Measurements from ENCODE around the gene CTDSP2.

The CTDSP2 gene, protein sequence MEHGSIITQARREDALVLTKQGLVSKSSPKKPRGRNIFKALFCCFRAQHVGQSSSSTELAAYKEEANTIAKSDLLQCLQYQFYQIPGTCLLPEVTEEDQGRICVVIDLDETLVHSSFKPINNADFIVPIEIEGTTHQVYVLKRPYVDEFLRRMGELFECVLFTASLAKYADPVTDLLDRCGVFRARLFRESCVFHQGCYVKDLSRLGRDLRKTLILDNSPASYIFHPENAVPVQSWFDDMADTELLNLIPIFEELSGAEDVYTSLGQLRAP

DNA sequence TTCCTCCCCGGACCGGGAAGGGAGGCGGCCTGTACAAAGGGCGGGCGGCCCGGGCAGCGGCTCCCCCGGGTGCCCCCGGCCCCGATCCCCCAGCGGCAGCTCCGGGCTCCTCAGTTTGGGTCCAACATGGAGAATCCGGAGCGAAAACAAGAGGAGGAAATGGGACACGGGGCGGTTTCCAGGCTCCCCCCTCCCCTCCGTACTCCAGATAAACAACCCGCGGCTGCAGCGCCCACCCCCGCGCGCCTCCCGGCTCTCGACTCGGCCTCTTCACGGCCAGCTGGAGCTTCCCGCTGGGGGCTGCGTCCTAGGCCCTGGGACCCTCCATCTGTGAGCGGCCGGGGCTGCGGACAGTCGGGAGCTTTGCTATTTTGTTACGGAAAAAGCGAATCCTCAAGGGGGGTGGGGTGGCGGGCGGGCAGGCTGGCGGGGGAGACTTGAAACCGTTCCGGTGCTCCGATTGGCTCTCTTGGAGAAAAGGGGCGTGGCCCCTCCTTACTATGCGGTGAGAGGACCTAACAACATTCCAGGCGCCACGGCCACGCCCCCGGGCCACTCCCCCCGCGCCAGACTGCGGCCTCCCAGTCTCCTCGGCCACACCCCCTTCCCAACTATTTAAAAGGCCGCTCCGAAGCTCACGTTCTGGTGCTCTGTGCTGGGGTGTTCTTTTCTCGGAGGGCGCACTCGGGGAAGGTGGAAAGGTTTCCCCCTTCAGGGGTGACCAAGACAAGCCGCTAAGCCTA, at the start of gene CTDSP2:
TSS of gene CTDSP2 (minus strand) at position 153 of the 743 bp plus-strand sequence. CDS start 294 bp downstream, outside the sequence.
- DNase-seq (ENCODE audit: low read depth), result peak; percentile 96
- TF ChIP-seq, protein P1, sequence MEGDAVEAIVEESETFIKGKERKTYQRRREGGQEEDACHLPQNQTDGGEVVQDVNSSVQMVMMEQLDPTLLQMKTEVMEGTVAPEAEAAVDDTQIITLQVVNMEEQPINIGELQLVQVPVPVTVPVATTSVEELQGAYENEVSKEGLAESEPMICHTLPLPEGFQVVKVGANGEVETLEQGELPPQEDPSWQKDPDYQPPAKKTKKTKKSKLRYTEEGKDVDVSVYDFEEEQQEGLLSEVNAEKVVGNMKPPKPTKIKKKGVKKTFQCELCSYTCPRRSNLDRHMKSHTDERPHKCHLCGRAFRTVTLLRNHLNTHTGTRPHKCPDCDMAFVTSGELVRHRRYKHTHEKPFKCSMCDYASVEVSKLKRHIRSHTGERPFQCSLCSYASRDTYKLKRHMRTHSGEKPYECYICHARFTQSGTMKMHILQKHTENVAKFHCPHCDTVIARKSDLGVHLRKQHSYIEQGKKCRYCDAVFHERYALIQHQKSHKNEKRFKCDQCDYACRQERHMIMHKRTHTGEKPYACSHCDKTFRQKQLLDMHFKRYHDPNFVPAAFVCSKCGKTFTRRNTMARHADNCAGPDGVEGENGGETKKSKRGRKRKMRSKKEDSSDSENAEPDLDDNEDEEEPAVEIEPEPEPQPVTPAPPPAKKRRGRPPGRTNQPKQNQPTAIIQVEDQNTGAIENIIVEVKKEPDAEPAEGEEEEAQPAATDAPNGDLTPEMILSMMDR (IDR thresholded peaks at IDR 0.05; ENCODE audit: insufficient read depth, low read depth, low read length, missing control alignments), result no peak
- peak within 1 kb of the TSS; percentile 98 for H3K4me3 ChIP-seq (ENCODE audit: low read depth, low read length)

DNA sequence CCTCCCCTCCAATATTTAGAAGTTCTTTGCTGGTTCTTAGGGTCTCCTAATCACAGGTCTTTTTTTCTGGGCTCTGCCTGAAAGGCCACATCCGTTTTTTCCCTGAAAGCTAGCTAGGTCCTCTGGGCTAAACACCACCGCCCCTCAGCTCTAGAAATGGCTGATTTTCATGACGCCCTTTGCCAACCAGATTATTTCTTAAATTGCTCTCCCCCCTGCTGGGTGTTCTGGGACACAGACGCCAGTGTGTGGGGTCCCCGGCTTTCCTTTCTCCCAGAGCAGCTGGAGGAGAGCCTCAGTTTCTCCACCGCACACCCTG, 49.5 kb upstream of the CTDSP2 start:
- H3K4me3 ChIP-seq (ENCODE audit: low read depth, low read length), result peak overlapping the region; percentile 48; the same call in 1 of the 2 replicates

DNA sequence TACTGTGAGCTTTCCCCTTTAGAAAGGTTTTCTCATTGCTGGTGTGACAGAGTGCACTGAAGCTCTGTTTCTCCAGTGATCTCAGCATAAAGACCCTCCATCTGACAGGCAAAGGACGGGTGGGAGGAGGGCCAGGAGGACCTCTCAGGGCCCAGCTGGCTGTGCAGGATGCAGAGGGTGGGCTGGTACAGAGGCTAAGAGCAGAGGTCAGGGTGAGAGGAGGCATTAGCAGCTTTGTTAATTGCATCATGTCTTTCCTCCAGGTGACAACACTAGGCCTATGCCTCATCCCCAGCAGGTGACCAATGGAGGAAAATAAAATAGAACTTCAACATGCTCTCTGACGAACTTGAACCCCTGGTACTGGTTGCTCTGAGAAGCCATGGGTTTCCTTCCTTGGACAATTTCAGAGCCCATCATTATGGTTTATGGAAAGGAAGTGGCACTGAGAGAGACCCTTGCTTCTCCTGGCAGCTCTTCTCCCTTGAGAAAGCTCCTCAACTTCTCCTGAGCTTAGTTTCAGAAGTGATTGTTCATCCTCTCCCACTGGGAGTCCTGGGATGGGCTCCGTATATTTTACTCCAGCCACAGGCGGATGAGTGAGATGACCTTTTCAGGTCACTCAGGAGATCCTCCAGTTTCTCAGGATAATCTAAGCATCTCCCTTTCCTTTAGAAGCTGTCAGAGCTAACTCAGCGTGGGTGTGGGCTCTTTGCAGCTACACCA, 49.0 kb upstream of the CTDSP2 start:
- no peak overlapping the region for H3K4me3 ChIP-seq (ENCODE audit: low read depth, low read length)
- TF ChIP-seq, protein P1 (IDR thresholded peaks at IDR 0.05; ENCODE audit: insufficient read depth, low read depth, low read length, missing control alignments), result no peak
- no peak for DNase-seq (ENCODE audit: low read depth)

More for the DNA sequence above, 49.5 kb upstream of the CTDSP2 start:
- no peak for DNase-seq (ENCODE audit: low read depth)
- TF ChIP-seq, protein P1 (IDR thresholded peaks at IDR 0.05; ENCODE audit: insufficient read depth, low read depth, low read length, missing control alignments), result no peak

DNA sequence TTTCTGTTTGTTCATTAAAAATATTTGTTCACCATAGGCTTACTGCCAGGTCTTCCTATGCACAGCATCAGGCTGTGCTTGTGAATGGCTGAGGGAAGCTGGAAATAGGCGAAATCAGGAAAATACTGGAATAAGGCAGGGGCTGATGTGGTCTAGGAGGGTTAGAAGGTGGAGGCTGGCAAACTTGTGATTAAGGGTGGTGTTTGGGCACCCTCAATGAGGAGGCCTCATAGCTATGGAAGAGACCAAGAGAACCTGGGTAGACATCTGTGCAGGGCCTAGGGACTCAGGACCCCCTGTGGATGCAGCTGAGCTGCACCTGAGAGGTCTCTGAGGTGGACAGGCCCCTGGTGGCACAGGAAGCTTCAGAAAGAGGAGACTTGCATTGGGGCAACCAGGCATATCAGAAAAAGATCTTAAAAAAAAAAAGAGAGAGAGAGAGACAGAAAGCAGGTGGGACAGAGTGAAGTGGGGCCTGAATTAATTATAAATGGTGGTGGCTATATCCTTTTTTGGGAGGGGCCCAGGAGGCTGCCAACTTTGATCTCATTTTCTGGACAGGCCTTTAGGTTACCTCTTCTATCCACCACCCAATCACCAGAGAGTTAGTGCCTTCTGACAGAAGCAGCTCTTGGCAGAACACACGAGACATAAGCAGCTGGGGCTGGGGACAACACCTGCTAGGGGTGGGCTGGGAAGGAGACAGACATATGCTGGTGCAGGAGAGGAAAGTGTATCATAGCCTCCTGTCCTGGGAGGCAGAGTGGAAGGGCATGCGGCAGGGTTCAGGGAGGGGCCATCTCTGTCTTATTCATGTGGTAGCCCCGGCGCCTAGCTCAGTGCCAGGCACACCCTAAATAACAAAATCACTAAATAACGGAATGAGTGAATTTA, 48.1 kb upstream of the CTDSP2 start:
- DNase-seq (ENCODE audit: low read depth), result no peak
- TF ChIP-seq, protein P1 (IDR thresholded peaks at IDR 0.05; ENCODE audit: insufficient read depth, low read depth, low read length, missing control alignments), result no peak

DNA sequence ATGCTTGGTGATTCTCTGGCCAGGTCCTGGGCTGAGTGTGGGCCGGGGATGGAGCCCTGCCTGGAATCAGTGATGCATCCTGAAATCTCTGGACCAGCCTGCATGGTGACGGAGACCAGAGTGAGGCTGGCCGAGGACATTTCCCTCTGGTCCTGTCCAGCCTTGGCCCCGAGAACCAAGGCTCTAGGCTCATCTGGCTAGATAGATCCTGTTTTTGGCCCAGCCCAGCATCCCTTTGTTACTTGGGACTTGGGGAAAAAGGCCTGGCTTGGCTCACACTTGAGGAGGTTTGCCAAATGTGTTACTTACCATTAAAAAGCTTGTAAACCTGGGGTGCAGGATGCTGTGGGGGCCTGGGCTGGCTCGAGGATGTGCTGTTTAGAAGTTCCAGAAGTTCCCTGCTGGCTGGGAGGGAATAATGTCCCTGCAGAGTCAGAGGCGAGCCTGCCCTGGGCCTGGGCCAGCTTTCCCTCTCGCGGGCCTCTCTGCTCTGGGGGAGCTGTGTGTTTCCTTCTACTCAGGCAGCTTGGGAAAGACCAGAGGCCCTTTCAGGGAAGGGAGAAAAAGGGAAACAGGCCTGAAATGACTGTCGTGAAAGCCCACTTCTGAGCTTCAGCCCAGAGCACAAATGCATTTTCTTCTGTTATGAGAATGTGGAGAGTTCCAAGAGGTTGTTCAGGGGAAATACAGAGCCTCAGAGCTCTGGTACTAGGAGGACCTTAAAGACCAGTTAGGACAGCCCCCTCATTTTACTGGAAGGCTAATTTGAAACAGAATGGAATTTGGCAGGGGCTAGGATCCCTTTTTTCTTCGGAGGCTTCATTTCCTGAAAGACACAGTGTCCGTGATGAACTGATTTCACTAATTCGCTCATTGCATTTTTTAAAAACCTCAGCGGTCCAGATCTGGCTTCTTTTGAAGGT, 47.2 kb upstream of the CTDSP2 start:
- DNase-seq (ENCODE audit: low read depth), result peak; percentile 21
- TF ChIP-seq, protein P1 (IDR thresholded peaks at IDR 0.05; ENCODE audit: insufficient read depth, low read depth, low read length, missing control alignments), result no peak
- H3K4me3 ChIP-seq (ENCODE audit: low read depth, low read length), result no peak overlapping the region

More for the DNA sequence above, 48.1 kb upstream of the CTDSP2 start:
- H3K4me3 ChIP-seq (ENCODE audit: low read depth, low read length), result no peak overlapping the region
